H1 (cell line): Measurements from ENCODE around the gene COL4A2. TPM values are rescaled to one million over a fixed set of nuclear protein-coding genes. Genes with fewer than 3 reads are reported as not detected.

Experiments
- ATF3 ChIP-seq: IDR thresholded peaks from 2 replicates; pipeline ENCODE4 v1.6.1; 2011; ENCODE audit warnings: low read depth, mild to moderate bottlenecking, low read length; ENCODE audit not compliant: insufficient read depth
- SIRT6 ChIP-seq: IDR thresholded peaks from one replicate; pipeline ENCODE4 v1.7.1; 2012; ENCODE audit warnings: low read length, inconsistent platforms
- SP1 ChIP-seq: IDR thresholded peaks from 2 replicates; pipeline ENCODE4 v1.6.1; 2011; ENCODE audit warnings: low read depth, low read length
- polyA plus RNA-seq, 7 experiments: library from polyadenylated mRNA; depleted of rRNA in 3 of 7; stranded (reverse) in 5 of 7; unstranded in 2 of 7; fragments of >200 nt in 5 of 7; fragments of 200-250 nt in 2 of 7; gene quantifications; 1 replicate in 5 of 7; 2 replicates in 1 of 7; 4 replicates in 1 of 7; pipeline versions ENCODE4 v1.2.1 to v1.2.3, GENCODE V29; 2011 to 2013; ENCODE audit warnings: missing spikeins in 2 of 7, mixed read lengths in 2 of 7
- total RNA-seq: library from RNA; stranded (reverse); fragmentation: NEBNext Ultra II Directional; extraction: Animal tissue kit (Norgen Biotek cat#: 25700); gene quantifications from 2 replicates; pipeline ENCODE4 v1.2.1, GENCODE V29; 2021

COL4A2 gene
- total and polyA plus RNA-seq, 2 of the 8 experiments (the other 6 are each of a cell fraction or from before 2014, with no cell fraction given): 80.4 to 87.3 TPM

- no peak for TF ChIP-seq SIRT6
- TF ChIP-seq ATF3: no peak
- no peak for TF ChIP-seq SP1
- TF ChIP-seq, all 59 proteins: peak for 0
Measured at GRCh38 chr13:110505594-110505993, 198.5 kb downstream of the COL4A2 start (continued).
